Neutrophil (primary cell): ENCODE measurements around the gene SPIRE2.
"Not testable (repeated sequence)": the region's sequence is repeated elsewhere in the genome, so short reads cannot be mapped to it uniquely, and the experiment has no call there.

Source experiments
- H3K27ac ChIP-seq: fragments of 200-600 bp; sonication (generic); 2 replicates; pipeline ENCODE4 v1.5.1; 2016; ENCODE audit warnings: mild to moderate bottlenecking, moderate library complexity
- H3K27me3 ChIP-seq: fragments of 200-600 bp; sonication (generic); 2 replicates; pipeline ENCODE4 v1.6.0; 2016; ENCODE audit warnings: mild to moderate bottlenecking
- H3K36me3 ChIP-seq: fragments of 200-600 bp; sonication (generic); 2 replicates; pipeline ENCODE4 v1.5.1; 2017
- H3K4me1 ChIP-seq, 2 experiments: fragments of 200-600 bp in 1 of 2; sonication (generic) in 1 of 2; 1 replicate in 1 of 2; 2 replicates in 1 of 2; pipeline versions ENCODE4 v1.5.1 to v1.6.1; 2013 to 2016; ENCODE audit warnings: low read depth in 1 of 2, low read length in 1 of 2, mild to moderate bottlenecking in 1 of 2, moderate library complexity in 1 of 2; ENCODE audit not compliant: control insufficient read depth in 1 of 2, insufficient read depth in 1 of 2
- H3K4me3 ChIP-seq, 2 experiments: fragments of 200-600 bp in 1 of 2; sonication (generic) in 1 of 2; 1 replicate in 1 of 2; 2 replicates in 1 of 2; pipeline ENCODE4 v1.5.1; 2013 to 2016; ENCODE audit warnings: low read depth in 1 of 2, low read length in 1 of 2, mild to moderate bottlenecking in 1 of 2, moderate library complexity in 1 of 2
- H3K9me3 ChIP-seq: fragments of 200-600 bp; sonication (generic); 2 replicates; pipeline ENCODE4 v1.5.1; 2016
- TF ChIP-seq, protein P1 (sequence below): fragments of 200-600 bp; sonication (generic); IDR thresholded peaks from 2 replicates; pipeline ENCODE4 v1.5.1; 2016; ENCODE audit warnings: antibody characterized with exemption

Gene SPIRE2

DNA sequence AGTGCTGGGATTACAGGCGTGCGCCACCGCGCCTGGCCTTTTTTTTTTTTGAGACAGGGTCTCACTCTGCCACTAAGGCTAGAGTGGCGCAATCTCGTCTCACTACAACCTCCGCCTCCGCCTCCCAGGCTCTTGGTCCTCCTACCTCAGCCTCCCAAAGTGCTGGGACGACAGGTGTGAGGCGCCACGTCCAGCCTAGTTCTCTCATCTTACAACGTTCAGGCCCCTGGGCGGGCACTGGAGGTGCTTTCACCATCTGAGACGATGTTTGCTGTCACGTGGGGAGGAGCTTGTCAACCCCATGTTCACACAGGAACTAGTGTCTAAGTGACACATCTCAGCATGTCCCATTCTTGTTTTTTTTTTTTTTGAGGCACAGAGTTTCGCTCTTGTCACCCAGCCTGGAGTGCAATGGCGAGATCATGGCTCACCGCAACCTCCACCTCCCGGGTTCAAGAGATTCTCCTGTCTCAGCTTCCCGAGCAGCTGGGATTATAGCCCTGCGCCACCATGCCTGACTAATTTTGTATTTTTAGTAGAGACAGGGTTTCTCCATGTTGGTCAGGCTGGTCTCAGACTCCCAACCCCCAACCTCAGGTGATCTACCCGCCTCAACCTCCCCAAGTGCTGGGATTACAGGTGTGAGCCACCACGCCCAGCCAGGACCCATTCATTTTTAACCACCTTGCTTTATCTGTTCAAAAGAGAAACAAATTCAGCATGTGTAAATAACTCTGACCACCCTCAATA lies 6.7 kb upstream of the SPIRE2 start:
- Histone ChIP-seq H3K27ac (no peak overlapping the region), H3K9me3 (no peaks in the 10 kb centered on the region), H3K4me1 (peaks cover 9% of the 10 kb centered on the region in 2 experiments), H3K36me3 (no peaks in the 10 kb centered on the region), H3K27me3 (peaks cover 12% of the 10 kb centered on the region), H3K4me3 (no peak overlapping the region)
- TF ChIP-seq, protein P1, sequence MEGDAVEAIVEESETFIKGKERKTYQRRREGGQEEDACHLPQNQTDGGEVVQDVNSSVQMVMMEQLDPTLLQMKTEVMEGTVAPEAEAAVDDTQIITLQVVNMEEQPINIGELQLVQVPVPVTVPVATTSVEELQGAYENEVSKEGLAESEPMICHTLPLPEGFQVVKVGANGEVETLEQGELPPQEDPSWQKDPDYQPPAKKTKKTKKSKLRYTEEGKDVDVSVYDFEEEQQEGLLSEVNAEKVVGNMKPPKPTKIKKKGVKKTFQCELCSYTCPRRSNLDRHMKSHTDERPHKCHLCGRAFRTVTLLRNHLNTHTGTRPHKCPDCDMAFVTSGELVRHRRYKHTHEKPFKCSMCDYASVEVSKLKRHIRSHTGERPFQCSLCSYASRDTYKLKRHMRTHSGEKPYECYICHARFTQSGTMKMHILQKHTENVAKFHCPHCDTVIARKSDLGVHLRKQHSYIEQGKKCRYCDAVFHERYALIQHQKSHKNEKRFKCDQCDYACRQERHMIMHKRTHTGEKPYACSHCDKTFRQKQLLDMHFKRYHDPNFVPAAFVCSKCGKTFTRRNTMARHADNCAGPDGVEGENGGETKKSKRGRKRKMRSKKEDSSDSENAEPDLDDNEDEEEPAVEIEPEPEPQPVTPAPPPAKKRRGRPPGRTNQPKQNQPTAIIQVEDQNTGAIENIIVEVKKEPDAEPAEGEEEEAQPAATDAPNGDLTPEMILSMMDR = no peak

DNA sequence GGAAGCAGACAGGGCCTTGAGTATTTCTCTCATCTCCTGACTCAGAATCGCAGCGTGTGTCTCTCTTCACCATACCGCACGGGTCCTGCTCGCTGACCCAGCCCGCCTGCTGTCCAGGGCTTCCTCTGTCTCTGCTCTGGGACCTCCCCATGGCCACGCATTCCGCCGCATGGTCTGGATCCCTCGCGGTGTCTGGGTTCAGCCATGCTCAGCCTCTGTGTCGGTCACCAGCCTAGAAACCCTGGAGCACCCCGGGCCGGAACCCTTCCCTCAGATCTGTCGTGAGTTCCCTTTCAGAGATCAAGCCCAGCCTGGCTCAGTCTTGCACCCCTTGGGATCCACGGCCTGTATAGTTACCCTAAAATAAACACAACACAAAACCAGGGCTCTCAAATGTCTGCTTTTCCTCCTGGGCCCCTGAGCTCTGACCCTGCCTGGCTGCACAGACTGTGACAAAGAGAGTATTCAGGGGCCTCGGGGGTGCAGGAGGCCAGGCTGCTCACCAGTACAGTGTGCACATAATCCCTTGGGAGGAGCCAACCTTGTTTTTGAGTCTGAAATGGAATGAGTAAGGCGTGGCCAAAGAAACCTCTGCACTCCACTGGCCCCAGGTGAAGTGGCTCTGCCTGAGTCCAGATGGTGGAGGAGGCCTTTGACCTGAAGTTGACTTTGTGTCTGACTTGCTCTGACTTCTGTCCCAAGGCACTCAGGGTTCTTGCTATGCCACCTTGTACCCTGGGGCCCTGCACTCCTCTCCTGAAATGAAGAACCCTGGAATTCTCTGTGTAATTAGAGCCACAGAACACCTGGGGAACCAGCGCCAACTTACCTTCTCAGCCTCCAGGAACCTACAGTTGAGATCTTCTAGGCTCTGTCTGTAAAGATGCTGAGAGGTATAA lies 5.8 kb upstream of the SPIRE2 start:
- no peak overlapping the region for H3K4me3 ChIP-seq
- peaks cover 1% of the 10 kb centered on the region in 2 experiments for H3K4me1 ChIP-seq
- peaks cover 20% of the 10 kb centered on the region for H3K27me3 ChIP-seq
- no peaks in the 10 kb centered on the region for H3K9me3 ChIP-seq
- H3K36me3 ChIP-seq = no peaks in the 10 kb centered on the region
- H3K27ac ChIP-seq = no peak overlapping the region
- TF ChIP-seq, protein P1 = no peak

DNA sequence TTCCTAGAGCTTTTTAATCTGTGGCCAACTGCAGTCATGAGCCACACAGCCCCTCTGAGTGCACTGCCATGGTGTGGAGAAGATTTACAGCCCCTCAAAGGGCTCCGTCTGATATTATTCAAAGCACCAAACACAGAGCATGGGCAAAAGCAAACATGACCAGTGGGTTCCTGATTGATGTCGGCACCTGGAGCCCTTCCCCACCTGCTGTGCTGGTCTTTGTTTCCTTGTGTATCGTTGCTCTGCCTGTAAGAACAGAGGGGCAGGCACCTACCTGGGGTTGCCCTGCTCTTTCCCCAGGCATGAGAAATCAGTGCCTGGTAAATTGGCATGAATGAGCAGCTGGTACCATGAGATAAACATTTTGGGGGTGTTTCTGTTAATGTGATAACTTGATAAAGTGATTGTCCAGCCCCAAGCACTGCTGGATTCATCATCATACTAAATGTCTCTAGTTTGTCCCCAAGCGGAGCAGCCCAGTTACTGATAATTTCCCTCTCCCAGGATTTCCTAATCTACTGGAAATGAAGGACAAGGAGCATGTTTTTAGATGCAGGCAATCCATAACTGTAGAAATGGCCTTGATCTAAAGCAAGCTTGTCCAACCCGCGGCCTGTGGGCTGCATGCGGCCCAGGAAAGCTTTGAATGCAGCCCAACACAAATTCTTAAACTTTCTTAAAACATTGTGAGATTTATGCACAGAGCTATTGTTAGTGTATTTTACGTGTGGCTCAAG lies 5.0 kb upstream of the SPIRE2 start:
- Histone ChIP-seq H3K36me3 (no peaks in the 10 kb centered on the region), H3K4me1 (peaks cover 0 to 3% of the 10 kb centered on the region in 2 experiments), H3K27me3 (peaks cover 28% of the 10 kb centered on the region), H3K4me3 (no peak overlapping the region), H3K9me3 (no peaks in the 10 kb centered on the region), H3K27ac (no peak overlapping the region)
- TF ChIP-seq, protein P1 = no peak

DNA sequence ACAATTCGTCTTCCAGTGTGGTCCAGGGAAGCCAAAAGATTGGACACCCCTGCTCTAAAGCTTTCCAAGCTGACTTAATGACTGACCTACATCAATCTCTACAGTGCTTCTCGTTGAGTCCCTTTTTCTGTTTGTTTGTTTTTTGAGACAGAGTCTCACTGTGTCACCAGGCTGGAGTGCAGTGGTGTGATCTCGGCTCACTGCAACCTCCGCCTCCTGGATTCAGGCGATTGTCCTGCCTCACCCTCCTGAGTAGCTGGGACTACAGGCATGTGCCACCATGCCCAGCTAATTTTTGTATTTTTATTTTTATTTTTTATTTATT lies 4.5 kb upstream of the SPIRE2 start:
- not testable (repeated sequence) for H3K27ac ChIP-seq, H3K36me3 ChIP-seq, H3K9me3 ChIP-seq, H3K4me3 ChIP-seq, H3K4me1 ChIP-seq
- H3K27me3 ChIP-seq = peaks cover 32% of the 10 kb centered on the region

DNA sequence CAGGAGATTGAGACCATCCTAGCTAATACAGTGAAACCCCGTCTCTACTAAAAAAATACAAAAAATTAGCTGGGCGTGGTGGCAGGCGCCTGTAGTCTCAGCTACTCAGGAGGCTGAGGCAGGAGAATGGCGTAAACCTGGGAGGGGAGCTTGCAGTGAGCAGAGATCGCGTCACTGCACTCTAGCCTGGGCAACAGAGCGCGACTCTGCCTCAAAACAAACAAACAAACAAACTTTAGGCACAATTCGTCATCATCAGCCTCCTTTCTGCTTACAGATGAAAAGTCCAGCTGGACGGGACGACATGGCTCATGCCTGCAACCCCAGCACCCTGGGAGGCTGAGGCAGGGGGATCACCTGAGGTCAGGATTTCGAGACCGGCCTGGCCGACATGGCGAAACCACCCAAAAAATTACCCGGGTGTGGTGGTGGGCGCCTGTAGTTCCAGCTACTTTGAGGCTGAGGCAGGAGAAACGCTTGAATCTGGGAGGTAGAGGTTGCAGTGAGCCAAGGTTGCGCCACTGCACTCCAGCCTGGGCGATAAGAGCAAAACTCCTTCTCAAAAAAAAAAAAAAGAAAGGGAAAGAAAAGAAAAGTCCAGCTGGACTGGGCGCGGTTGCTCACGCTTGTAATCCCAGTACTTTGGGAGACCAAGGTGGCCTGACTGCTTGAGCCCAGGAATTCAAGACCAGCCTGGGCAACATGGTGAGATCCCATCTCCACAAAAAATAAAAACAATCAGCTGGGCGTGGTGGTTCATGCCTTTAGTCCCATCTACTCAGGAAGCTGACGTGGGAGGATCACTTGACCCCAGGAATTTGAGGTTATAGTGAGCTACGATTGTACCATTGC lies 1.5 kb upstream of the SPIRE2 start:
- Histone ChIP-seq H3K4me1 (peaks cover 0 to 7% of the 10 kb centered on the region in 2 experiments), H3K36me3 (no peaks in the 10 kb centered on the region), H3K27ac (no peak overlapping the region), H3K9me3 (no peaks in the 10 kb centered on the region), H3K27me3 (peaks cover 54% of the 10 kb centered on the region), H3K4me3 (no peak overlapping the region)
- TF ChIP-seq, protein P1 = no peak
